RWPE2 (cell line): ENCODE data around the gene COL4A1.

ENCODE experiments used
- ATAC-seq: fragments of 200-7000 bp; cut with Tn5 transposase; 3 replicates; pipeline ENCODE4 v1.9.1; 2021; ENCODE audit warnings: low read depth
- DNase-seq: peaks from one replicate; pipeline ENCODE4 v3.0.0-alpha.2; 2020; ENCODE audit warnings: low spot score
- H3K27ac ChIP-seq: fragments of 450-650 bp; 2 replicates; pipeline ENCODE4 v1.5.1; 2017; ENCODE audit warnings: mild to moderate bottlenecking; ENCODE audit not compliant: poor library complexity, severe bottlenecking
- H3K27me3 ChIP-seq: fragments of 250-450 bp; sonication (Bioruptor Pico); 2 replicates; pipeline ENCODE4 v1.5.1; 2021; ENCODE audit warnings: mild to moderate bottlenecking, moderate library complexity; ENCODE audit not compliant: insufficient read depth, poor library complexity, severe bottlenecking
- H3K36me3 ChIP-seq: fragments of 250-450 bp; sonication (Bioruptor Pico); 2 replicates; pipeline ENCODE4 v1.5.1; 2020; ENCODE audit warnings: low read depth, mild to moderate bottlenecking, moderate library complexity
- H3K4me1 ChIP-seq: fragments of 250-450 bp; sonication (Bioruptor Pico); 2 replicates; pipeline ENCODE4 v1.5.1; 2021; ENCODE audit warnings: mild to moderate bottlenecking, moderate library complexity; ENCODE audit not compliant: insufficient read depth, poor library complexity, severe bottlenecking
- H3K4me3 ChIP-seq: fragments of 250-450 bp; sonication (Bioruptor Pico); 2 replicates; pipeline ENCODE4 v1.5.1; 2021; ENCODE audit warnings: mild to moderate bottlenecking, moderate library complexity; ENCODE audit not compliant: severe bottlenecking
- H3K9me3 ChIP-seq: fragments of 250-450 bp; sonication (Bioruptor Pico); 2 replicates; pipeline ENCODE4 v1.5.1; 2021; ENCODE audit warnings: mild to moderate bottlenecking, moderate library complexity; ENCODE audit not compliant: severe bottlenecking
- CTCF ChIP-seq: fragments of 450-650 bp; IDR thresholded peaks from one replicate; pipeline ENCODE4 v1.5.1; 2017; ENCODE audit warnings: mild to moderate bottlenecking, moderate library complexity; ENCODE audit not compliant: poor library complexity, severe bottlenecking

The COL4A1 gene

GRCh38 chr13:110199046-110199831, 107.7 kb downstream of the COL4A1 start:
- no peak overlapping the region for H3K4me3 ChIP-seq
- H3K27me3 ChIP-seq = no peaks in the 10 kb centered on the region
- peaks cover 62% of the 10 kb centered on the region for H3K36me3 ChIP-seq
- H3K9me3 ChIP-seq = no peaks in the 10 kb centered on the region
- no peak for DNase-seq
- no peak overlapping the region for H3K27ac ChIP-seq
- TF ChIP-seq CTCF = no peak
- no peak for ATAC-seq
- no peaks in the 10 kb centered on the region for H3K4me1 ChIP-seq

- H3K36me3 ChIP-seq = peaks cover 70% of the 10 kb centered on the region
- no peaks in the 10 kb centered on the region for H3K9me3 ChIP-seq
- ATAC-seq = no peak
- no peak overlapping the region for H3K4me3 ChIP-seq
- no peaks in the 10 kb centered on the region for H3K4me1 ChIP-seq
- no peaks in the 10 kb centered on the region for H3K27me3 ChIP-seq
- TF ChIP-seq CTCF = no peak
- no peak for DNase-seq
- H3K27ac ChIP-seq = no peak overlapping the region
These were observed 109.5 kb downstream of the COL4A1 start for GRCh38 chr13:110197471-110197870.

- H3K27ac ChIP-seq = no peak overlapping the region
- H3K27me3 ChIP-seq = no peaks in the 10 kb centered on the region
- TF ChIP-seq CTCF = no peak
- H3K9me3 ChIP-seq = no peaks in the 10 kb centered on the region
- ATAC-seq = no peak
- no peak for DNase-seq
- no peak overlapping the region for H3K4me3 ChIP-seq
- no peaks in the 10 kb centered on the region for H3K4me1 ChIP-seq
- H3K36me3 ChIP-seq = peaks cover 75% of the 10 kb centered on the region
These were observed 109.9 kb downstream of the COL4A1 start for GRCh38 chr13:110197026-110197425.

GRCh38 chr13:110195547-110196485, 111.1 kb downstream of the COL4A1 start:
- ATAC-seq (no peak), DNase-seq (peak; percentile 9)
- no peak for TF ChIP-seq CTCF
- Histone ChIP-seq H3K4me3 (no peak overlapping the region), H3K27me3 (no peaks in the 10 kb centered on the region), H3K9me3 (no peaks in the 10 kb centered on the region), H3K4me1 (no peaks in the 10 kb centered on the region), H3K27ac (no peak overlapping the region), H3K36me3 (peaks cover 81% of the 10 kb centered on the region)
